NOMO-1 treated with dmso at 0.1 percent for 144 hours (cell line): ENCODE results near the gene KCNK10.
A peak's percentile ranks its signal among the peaks of the same experiment; 100 is the strongest.

Source experiments
- DNase-seq: peaks from one replicate; lab custom pipeline; 2025; ENCODE audit not compliant: unreplicated experiment; lab: John Stamatoyannopoulos, UW

The KCNK10 gene

GRCh38 chr14:88323086-88323522 is at the start of gene KCNK10:
Gene KCNK10, minus strand, starts transcription at chr14:88323269. Its CDS starts 471 bp downstream, at chr14:88322798.
- no peak for DNase-seq

DNA sequence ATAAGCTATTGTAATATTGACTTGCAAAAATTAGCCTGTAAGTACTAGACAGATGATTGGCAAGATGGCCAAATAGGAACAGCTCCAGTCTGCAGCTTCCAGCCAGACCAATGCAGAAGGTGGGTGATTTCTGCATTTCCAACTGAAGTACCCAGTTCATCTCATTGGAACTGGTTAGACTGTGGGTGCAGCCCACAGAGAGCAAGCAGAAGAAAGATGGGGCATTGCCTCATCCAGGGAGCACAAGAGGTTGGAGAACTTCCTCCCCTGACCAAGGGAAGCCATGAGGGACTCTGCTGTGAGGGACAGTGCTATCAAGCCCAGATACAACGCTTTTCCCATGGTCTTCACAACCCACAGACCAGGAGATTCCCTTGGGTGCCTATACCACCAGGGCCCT is 46.4 kb upstream of the KCNK10 start:
- no peak for DNase-seq

- DNase-seq = no peak
Measured at GRCh38 chr14:88364710-88365413, 41.8 kb upstream of the KCNK10 start.

- DNase-seq = no peak
Measured at GRCh38 chr14:88363644-88364043, 40.6 kb upstream of the KCNK10 start.

DNA sequence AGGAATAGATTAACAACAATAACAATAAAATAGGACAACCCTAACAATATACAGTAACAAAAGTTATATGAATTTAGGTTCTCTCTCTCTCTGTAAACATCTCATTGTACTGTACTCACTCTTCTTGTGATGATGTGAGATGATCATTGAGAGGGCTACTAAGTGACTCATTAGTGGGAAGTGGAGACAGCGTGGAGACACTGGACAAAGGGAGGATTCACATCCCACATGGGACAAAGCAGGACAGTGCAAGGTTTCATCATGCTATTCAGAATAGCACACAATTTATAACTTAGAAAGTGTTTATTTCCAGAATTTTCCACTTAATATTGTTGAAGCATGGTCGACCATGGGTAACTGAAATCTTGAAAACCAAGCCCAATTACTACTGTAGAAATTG is 36.4 kb upstream of the KCNK10 start:
- no peak for DNase-seq

DNA sequence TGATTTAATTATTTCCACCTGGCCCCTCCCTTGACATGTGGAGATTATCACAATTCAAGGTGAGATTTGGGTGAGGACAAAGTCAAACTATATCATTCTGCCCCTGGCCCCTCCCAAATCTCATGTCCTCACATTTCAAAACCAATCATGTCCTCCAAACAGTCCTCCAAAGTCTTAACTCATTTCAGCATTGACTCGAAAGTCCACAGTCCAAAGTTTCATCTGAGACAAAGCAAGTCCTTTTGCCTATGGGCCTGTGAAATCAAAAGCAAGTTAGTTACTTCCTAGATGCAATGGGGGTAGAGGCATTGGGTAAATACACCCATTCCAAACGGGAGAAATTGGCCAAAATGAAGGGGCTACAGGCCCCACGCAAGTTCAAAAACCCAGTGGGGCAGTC is 31.3 kb upstream of the KCNK10 start:
- DNase-seq = no peak

- DNase-seq = no peak
Measured at GRCh38 chr14:88352698-88353097, 29.6 kb upstream of the KCNK10 start.

GRCh38 chr14:88351966-88352691 is 29.1 kb upstream of the KCNK10 start:
- DNase-seq = no peak

DNA sequence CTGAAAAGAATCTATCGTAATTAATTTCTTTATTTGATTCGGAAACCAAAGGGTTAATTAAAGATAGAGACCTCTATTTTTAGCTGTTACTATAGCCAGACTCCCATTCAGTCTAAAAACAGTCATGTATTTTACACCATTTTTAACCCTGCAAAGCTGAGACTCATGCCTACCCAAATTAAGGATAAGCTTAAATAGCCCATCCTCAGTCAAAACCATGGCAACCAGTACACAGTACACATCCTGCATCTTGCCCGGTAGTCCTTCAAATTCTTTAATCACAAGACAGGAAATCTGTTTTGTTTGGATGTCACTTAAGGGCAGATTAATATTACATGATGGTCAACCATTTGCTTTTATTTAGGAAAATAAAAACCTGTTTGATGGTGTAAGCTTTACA is 25.5 kb upstream of the KCNK10 start:
- DNase-seq = no peak

DNA sequence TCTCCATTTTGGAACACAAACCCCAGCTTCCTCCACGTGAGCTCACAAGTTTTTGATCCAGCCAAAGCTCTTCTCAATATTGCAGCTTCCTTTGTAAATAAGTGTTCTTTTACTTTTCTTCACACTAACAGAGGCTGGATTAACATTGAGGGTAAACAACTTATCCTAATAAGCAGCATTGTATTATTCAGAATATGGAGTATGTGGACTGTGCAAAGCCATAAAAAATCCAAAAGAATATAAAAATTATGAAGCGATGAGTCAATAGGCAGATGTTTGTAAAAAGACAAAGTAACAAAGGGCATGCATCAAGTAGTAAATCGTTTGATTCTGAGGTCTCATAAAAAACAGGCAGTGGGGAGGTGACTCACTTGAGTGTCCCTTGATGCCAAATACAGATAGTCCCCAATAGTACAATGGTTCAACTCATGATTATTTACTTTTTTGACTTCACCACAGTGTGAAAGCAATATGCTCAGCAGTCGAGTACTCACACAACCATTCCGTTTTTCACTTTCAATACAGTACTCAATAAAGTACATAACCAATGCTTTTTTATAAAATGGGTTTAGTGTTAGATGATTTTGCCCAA is 23.1 kb upstream of the KCNK10 start:
- no peak for DNase-seq

DNA sequence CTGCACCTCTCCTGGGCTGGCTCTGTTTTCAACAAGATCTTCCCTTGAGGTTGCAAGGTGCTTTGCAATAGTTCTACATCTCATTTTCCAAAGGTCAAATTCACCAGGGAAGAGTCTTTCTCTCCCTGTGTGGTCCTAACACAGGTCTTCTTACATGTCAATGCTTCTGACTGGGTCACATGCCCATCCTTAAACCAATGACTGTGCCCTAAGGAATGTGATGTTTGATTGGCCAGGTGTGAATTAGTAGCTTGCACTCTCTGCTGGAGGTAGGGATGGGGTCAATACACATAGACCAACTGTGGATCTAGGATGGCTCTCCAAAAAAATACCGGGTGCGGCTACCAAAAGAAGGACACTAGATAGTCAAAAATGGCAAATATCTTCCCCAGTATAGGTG is 19.9 kb upstream of the KCNK10 start:
- no peak for DNase-seq

DNA sequence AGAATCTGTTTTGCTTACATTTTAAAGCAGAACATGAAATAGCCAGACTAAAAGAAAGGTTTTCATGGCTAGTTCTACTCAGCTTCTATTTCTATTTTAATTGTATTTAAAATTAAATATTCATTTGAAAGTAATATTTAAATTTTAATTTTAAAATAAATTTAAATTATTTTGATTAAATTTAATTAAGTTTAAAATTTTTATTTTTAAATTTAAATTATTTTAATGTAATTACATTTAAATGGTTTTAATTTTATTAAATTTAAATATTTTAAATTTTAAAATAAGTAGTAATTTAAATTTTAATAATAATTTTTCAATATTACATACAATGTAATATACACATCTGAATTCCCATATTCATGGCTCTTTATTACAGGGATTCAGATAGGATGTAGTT is 17.3 kb upstream of the KCNK10 start:
- no peak for DNase-seq

- DNase-seq = no peak
Measured at GRCh38 chr14:88333036-88333435, 10.0 kb upstream of the KCNK10 start.

- no peak for DNase-seq
Measured at GRCh38 chr14:88327497-88327896, 4.4 kb upstream of the KCNK10 start.

GRCh38 chr14:88326352-88327103 is 3.5 kb upstream of the KCNK10 start:
- no peak for DNase-seq

GRCh38 chr14:88325883-88326282 is 2.8 kb upstream of the KCNK10 start:
- DNase-seq = no peak

- no peak for DNase-seq
Measured at GRCh38 chr14:88324930-88325329, 1.9 kb upstream of the KCNK10 start.

- DNase-seq = no peak
Measured at GRCh38 chr14:88324491-88324890, 1.4 kb upstream of the KCNK10 start.

DNA sequence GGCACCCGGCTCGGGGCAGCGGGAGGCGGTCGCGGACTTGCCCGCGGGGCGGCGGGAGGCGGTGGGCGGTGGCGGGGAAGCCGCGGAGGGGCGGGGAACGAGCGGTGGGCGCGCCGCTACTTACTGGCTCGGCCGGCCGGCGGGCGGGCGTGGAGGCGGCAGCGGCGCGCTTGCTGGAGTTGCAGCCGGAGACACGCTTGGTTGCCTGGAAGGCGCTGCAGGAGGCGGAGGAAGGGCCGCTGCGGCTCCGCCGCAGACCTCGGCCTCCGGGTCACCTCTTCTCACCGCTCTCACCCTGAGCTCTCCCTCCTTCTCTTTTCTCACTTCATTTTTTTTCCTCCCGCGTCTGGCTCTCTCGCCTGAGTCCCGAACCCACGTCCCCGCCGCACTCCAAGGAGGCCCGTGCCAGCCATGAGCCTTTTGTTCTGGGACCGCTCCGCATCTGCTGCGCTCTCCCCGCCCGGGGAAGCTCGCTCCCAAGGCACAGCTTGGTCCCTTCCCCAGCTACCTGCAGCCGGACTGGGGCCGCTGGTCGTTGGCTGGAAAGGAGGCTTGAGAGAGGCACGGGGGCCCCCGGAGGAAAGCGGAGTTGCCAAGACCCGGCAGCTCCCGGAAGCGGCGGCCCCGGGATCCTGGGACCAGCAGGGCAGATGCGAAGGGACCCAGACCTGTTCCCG is 592 bp upstream of the KCNK10 start:
- DNase-seq = peak; percentile 17

GRCh38 chr14:88322504-88323085 is 474 bp downstream of the KCNK10 start:
- no peak for DNase-seq
